GM21619 (cell line): Measurements from ENCODE around the gene TNFSF10.
"Not testable (repeated sequence)": the region's sequence is repeated elsewhere in the genome, so short reads cannot be mapped to it uniquely, and the experiment has no call there.

Source experiments
- ATAC-seq: cut with Tn5 transposase; IDR thresholded peaks from one replicate; pipeline ENCODE4 v1.9.1; 2021; ENCODE audit not compliant: unreplicated experiment

The TNFSF10 gene

GRCh38 chr3:172544404-172544803 is 21.2 kb upstream of the TNFSF10 start:
- no peak for ATAC-seq

GRCh38 chr3:172543884-172544283 is 20.7 kb upstream of the TNFSF10 start:
- ATAC-seq, result no peak

GRCh38 chr3:172543419-172543818 is 20.2 kb upstream of the TNFSF10 start:
- no peak for ATAC-seq

GRCh38 chr3:172542999-172543398 is 19.8 kb upstream of the TNFSF10 start:
- no peak for ATAC-seq

- ATAC-seq, result no peak
Observed at GRCh38 chr3:172541945-172542488, 18.8 kb upstream of the TNFSF10 start.

GRCh38 chr3:172540049-172540448 is 16.8 kb upstream of the TNFSF10 start:
- ATAC-seq, result no peak

- no peak for ATAC-seq
Observed at GRCh38 chr3:172539273-172539672, 16.0 kb upstream of the TNFSF10 start.

- no peak for ATAC-seq
Observed at GRCh38 chr3:172538368-172539151, 15.3 kb upstream of the TNFSF10 start.

- no peak for ATAC-seq
Observed at GRCh38 chr3:172537507-172538158, 14.4 kb upstream of the TNFSF10 start.

- no peak for ATAC-seq
Observed at GRCh38 chr3:172536993-172537419, 13.8 kb upstream of the TNFSF10 start.

GRCh38 chr3:172536505-172536904 is 13.3 kb upstream of the TNFSF10 start:
- no peak for ATAC-seq

GRCh38 chr3:172530566-172530965 is 7.3 kb upstream of the TNFSF10 start:
- ATAC-seq, result no peak

- ATAC-seq, result no peak
Observed at GRCh38 chr3:172530101-172530561, 6.9 kb upstream of the TNFSF10 start.

- no peak for ATAC-seq
Observed at GRCh38 chr3:172528677-172529076, 5.4 kb upstream of the TNFSF10 start.

- ATAC-seq, result no peak
Observed at GRCh38 chr3:172527306-172527705, 4.1 kb upstream of the TNFSF10 start.

GRCh38 chr3:172525116-172525613 is 1.9 kb upstream of the TNFSF10 start:
- ATAC-seq, result no peak

GRCh38 chr3:172524611-172525010 is 1.4 kb upstream of the TNFSF10 start:
- ATAC-seq, result no peak

- ATAC-seq, result not testable (repeated sequence)
Observed at GRCh38 chr3:172521837-172522726, 1.1 kb downstream of the TNFSF10 start.

GRCh38 chr3:172520301-172520831 is 2.9 kb downstream of the TNFSF10 start:
- peak; percentile 44 for ATAC-seq

GRCh38 chr3:172519740-172520139 is 3.5 kb downstream of the TNFSF10 start:
- ATAC-seq, result no peak
